Cardiac muscle cell (in vitro differentiated cells and primary cell): ENCODE measurements around the gene PUDP. TPM values are rescaled to one million over a fixed set of nuclear protein-coding genes. Genes with fewer than 3 reads are reported as not detected.
"Not testable (repeated sequence)": the region's sequence is repeated elsewhere in the genome, so short reads cannot be mapped to it uniquely, and the experiment has no call there.

Experiments used
- DNase-seq, 2 donors: peaks; one replicate each; pipeline versions ENCODE4 v3.0.0 to v3.0.0-alpha.2; 2010 to 2017; ENCODE audit warnings: low read depth in 1 of 2, low spot score in 1 of 2
- H3K27ac ChIP-seq: fragments of 200-600 bp; sonication (generic); 2 replicates; pipeline ENCODE4 v1.5.1; 2016
- H3K27me3 ChIP-seq: fragments of 200-600 bp; sonication (generic); 2 replicates; pipeline ENCODE4 v1.6.0; 2016; ENCODE audit warnings: control low read depth
- H3K36me3 ChIP-seq: fragments of 200-600 bp; sonication (generic); 2 replicates; pipeline ENCODE4 v1.5.1; 2016; ENCODE audit warnings: control low read depth
- H3K4me1 ChIP-seq: fragments of 200-600 bp; sonication (generic); 2 replicates; pipeline ENCODE4 v1.8.1; 2017; ENCODE audit warnings: low read depth, mild to moderate bottlenecking, mixed run types
- H3K4me3 ChIP-seq: fragments of 200-600 bp; sonication (generic); 2 replicates; pipeline ENCODE4 v1.5.1; 2016; ENCODE audit warnings: mild to moderate bottlenecking
- H3K9me3 ChIP-seq: fragments of 200-600 bp; sonication (generic); 2 replicates; pipeline ENCODE4 v1.5.1; 2017; ENCODE audit warnings: low read depth, mild to moderate bottlenecking, control low read depth
- polyA plus RNA-seq: library from polyadenylated mRNA; unstranded; fragments of >200 nt; fragmentation: Nextera tagmentation; extraction: Ambion mirVana; gene quantifications from 2 replicates; pipeline ENCODE4 v1.2.1, GENCODE V29; 2016
- total RNA-seq: library from RNA; depleted of rRNA; stranded (reverse); fragments of >200 nt; gene quantifications from 2 replicates; pipeline ENCODE4 v1.2.3, GENCODE V29; 2016

PUDP gene
- total and polyA plus RNA-seq, 2 experiments from 2014 or later = 81.5 to 105 TPM

GRCh38 chrX:7007328-7007727, 140.6 kb downstream of the PUDP start:
- DNase-seq, H3K36me3 ChIP-seq, H3K27ac ChIP-seq, H3K27me3 ChIP-seq, H3K4me3 ChIP-seq, H3K9me3 ChIP-seq, H3K4me1 ChIP-seq: not testable (repeated sequence)

Other genes starting within 250 kb of the PUDP start
- gene STS, start 441 bp downstream of the PUDP start, total RNA-seq = 1.9 and 4.3 TPM in 2 replicates
- 3.2 and 4.9 TPM in 2 replicates for gene STS, start 441 bp downstream of the PUDP start, polyA plus RNA-seq